ENCODE results near the gene CSTF1. TPM values are rescaled to one million over a fixed set of nuclear protein-coding genes. Genes with fewer than 3 reads are reported as not detected.

CSTF1 gene
- total and polyA plus RNA-seq, 2 of the 4 experiments (the other 2 are of a cell fraction): 48.8 to 105 TPM

DNA sequence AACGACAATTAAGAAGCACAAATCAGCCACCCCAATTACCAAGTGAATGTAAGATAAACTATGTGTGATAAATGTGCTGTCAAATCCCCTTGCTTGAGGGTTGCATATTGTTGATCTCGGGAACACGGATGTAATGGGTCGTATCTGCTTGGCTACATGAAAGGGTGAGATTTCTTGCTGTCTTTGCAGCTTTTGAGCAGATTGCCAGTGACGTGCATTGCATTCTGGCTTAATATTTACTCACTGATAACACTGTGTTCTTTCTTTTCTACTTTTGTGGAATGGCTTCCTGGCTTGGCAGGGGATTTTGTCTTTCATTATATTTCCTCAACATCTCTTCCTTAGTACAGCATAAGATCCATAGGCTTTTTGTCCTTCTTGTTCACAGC is 44.1 kb upstream of the CSTF1 start:
- POLR2A ChIA-PET (ENCODE audit: unreplicated experiment): no interaction called here

More for the DNA sequence above, 44.1 kb upstream of the CSTF1 start:
- Histone ChIP-seq H2BK120ac (ENCODE audit: low read depth, low read length) (no peak overlapping the region), H2BK15ac (ENCODE audit: low read depth, low read length) (no peak overlapping the region), H3K9me1 (ENCODE audit: insufficient read depth, low read length) (no peaks in the 10 kb centered on the region), H3K27me3 (ENCODE audit: control insufficient read depth, insufficient read depth, low read length) (peaks cover 21% of the 10 kb centered on the region), H4K8ac (ENCODE audit: low read depth in 2 of 2, low read length in 2 of 2) (no peak overlapping the region), H4K91ac (ENCODE audit: insufficient read depth, low read depth, low read length) (no peak overlapping the region), H3K36me3 (ENCODE audit: control insufficient read depth, insufficient read depth, low read length) (no peaks in the 10 kb centered on the region), H3K23ac (ENCODE audit: low read depth, low read length) (no peak overlapping the region), H3K9ac (ENCODE audit: low read depth, low read length) (no peak overlapping the region), H2BK5ac (ENCODE audit: low read depth, low read length, poor library complexity, severe bottlenecking) (no peak overlapping the region), H3K4me1 (ENCODE audit: control insufficient read depth, insufficient read depth, low read length) (peaks cover 2% of the 10 kb centered on the region; the same call in 1 of the 2 replicates), H4K5ac (ENCODE audit: low read depth, low read length) (no peak overlapping the region), H3K18ac (ENCODE audit: low read depth, low read length) (no peak overlapping the region), H2AK5ac (ENCODE audit: low read depth, low read length) (no peak overlapping the region), H3K27ac (ENCODE audit: insufficient read depth, low read length) (no peak overlapping the region), H4K20me1 (ENCODE audit: insufficient read depth, low read length) (no peaks in the 10 kb centered on the region), H3K14ac (replicated peaks; ENCODE audit: low read depth, low read length) (no peak overlapping the region), H2BK20ac (ENCODE audit: low read depth, low read length) (no peak overlapping the region), H2AFZ (replicated peaks; ENCODE audit: low read length, poor library complexity) (no peak overlapping the region), H3K4me3 (ENCODE audit: insufficient read depth, low read depth, low read length) (no peak overlapping the region), H3K9me3 (ENCODE audit: control insufficient read depth, insufficient read depth, low read length) (no peaks in the 10 kb centered on the region), H3K4ac (ENCODE audit: low read depth, low read length) (no peak overlapping the region), H3K4me2 (ENCODE audit: low read depth, low read length) (no peak overlapping the region), H3K79me1 (ENCODE audit: low read depth in 1 of 2, low read length in 2 of 2) (no peaks in the 10 kb centered on the region), H2AK9ac (replicated peaks; ENCODE audit: low read depth, low read length, poor library complexity) (no peak overlapping the region), H3K56ac (ENCODE audit: extremely low read depth, insufficient read depth, low read length) (no peak overlapping the region)
- in situ Hi-C loops (cut with MboI; ENCODE audit: low sequenced_read_pairs): loop anchor here (10.0 kb wide), 1 partner anchor 1663 kb away; no protein-coding TSS in a partner anchor
- dilution Hi-C loops (cut with HindIII; ENCODE audit: low sequenced_read_pairs, unreplicated experiment): no loop called here
- intact Hi-C loops (cut with micrococcal nuclease): loop anchor here (5.0 to 10.0 kb wide), 2 partner anchors 101 to 1693 kb away; partner anchors contain the start of gene MC3R
- ATAC-seq (ENCODE audit: low read depth) (no peak), DNase-seq (no peak)
- CTCF ChIA-PET: no interaction called here
- WGBS, 2 experiments (ENCODE audit: extremely low coverage in 2 of 2, insufficient read length in 1 of 2): no CpG with 5 or more reads among the region's 5 CpGs
- TF ChIP-seq NFE2L2 (IDR thresholded peaks at IDR 0.05; ENCODE audit: low read depth, low read length) (no peak), MAZ (IDR thresholded peaks at IDR 0.05; ENCODE audit: borderline replicate concordance, low read depth, low read length) (no peak), BHLHE40 (IDR thresholded peaks at IDR 0.05; ENCODE audit: low read depth, low read length) (no peak), MXI1 (IDR thresholded peaks at IDR 0.05; ENCODE audit: borderline replicate concordance, low read depth, low read length) (no peak), SMC3 (IDR thresholded peaks at IDR 0.05; ENCODE audit: low read depth, low read length) (no peak), POLR2A (IDR thresholded peaks at IDR 0.05; ENCODE audit: low read depth, low read length) (no peak), FOS (IDR thresholded peaks at IDR 0.05; ENCODE audit: low read depth, low read length) (no peak), RAD21 (IDR thresholded peaks at IDR 0.05; ENCODE audit: low read length) (no peak), CHD1 (IDR thresholded peaks at IDR 0.05; ENCODE audit: low read depth, low read length) (no peak), RFX5 (IDR thresholded peaks at IDR 0.05; ENCODE audit: low read depth, low read length) (no peak), CEBPB (IDR thresholded peaks at IDR 0.05; ENCODE audit: low read depth, low read length) (no peak)
- TF ChIP-seq, protein P1, sequence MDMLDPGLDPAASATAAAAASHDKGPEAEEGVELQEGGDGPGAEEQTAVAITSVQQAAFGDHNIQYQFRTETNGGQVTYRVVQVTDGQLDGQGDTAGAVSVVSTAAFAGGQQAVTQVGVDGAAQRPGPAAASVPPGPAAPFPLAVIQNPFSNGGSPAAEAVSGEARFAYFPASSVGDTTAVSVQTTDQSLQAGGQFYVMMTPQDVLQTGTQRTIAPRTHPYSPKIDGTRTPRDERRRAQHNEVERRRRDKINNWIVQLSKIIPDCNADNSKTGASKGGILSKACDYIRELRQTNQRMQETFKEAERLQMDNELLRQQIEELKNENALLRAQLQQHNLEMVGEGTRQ (IDR thresholded peaks at IDR 0.05; ENCODE audit: low read depth, low read length): no peak
- BruUV-seq (replicated peaks): no TSS peak
